CD4-positive, alpha-beta T cell treated with Interleukin-10 for 1 hour (primary cell): ENCODE measurements around the gene GALNT17.

Source experiments
- DNase-seq: peaks from one replicate; pipeline ENCODE4 v3.0.0-alpha.2; 2020

Gene GALNT17

DNA sequence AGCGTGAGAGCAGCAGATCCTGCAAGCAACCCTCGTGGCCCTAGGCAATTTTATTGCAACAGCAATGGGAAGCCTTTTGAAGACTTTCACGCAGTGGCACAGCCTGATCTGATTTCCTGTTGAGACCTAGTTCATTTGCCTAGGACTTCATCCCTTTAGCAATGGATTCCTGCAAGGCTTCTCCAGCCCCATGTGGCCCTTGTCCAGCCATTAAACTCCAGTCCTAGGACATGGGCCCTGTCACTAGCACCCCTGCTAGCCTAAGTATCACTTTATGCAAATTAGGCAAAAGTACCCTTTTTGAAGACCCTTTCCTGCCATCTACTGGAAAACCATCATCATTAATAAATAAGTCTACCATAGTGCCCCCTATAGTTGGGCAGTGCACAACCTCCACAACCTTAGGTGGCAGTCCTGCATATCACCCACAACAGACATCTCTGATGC is 379.4 kb downstream of the GALNT17 start:
- no peak for DNase-seq

DNA sequence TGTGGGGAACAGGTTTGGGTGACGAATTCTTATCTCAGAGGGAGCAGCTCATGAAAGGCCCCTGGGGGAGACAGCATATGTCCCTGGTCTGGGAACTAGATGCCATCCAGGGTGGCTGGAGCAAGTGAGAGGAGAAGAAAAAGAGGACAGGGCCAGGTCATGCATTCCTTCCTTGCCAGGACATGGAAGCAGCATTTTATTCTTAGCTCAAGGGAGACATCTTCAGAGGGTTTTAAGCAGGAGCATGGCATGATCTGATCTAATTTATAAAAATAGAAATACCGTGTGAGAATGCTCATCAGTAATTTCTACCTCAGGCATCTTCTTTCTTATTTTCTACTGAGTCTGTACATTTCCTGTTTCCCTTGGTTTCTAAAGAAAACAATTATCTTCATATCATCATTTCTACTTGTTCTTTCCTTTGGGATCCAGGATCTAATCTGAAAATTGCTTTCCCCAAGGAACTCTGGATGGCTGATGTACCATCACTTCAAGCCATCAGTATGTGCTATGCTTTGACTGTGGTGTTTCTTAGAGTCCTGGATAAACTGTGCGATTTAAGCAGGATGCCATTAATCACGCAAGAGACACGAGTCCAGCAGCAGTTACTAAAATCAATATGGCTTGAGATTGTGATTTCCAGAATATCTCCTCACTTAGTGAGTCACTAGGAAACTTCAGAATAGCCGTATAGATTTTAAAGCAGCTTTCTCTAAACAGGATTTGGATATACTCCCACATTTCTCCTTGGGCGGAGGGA is 386.2 kb downstream of the GALNT17 start:
- no peak for DNase-seq

DNA sequence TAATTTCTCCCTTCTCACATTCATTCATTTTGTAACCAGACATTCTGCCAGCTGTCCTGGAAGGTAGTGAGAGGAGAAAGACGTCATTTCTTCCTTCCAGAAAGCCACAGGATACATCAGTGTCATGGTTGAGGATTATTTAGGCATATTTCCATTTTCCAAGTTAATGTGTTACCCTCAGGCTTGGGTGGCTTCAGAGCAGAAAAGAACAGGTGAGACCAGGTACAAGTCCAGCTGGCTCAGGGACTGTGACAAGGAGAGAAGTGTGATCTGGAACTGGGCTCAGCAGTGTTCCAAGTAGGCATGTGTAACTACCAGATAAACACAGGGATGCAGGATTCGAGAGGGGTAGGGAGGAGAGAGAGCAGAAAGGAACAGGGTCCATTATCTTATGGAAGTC is 386.9 kb downstream of the GALNT17 start:
- DNase-seq = no peak

DNA sequence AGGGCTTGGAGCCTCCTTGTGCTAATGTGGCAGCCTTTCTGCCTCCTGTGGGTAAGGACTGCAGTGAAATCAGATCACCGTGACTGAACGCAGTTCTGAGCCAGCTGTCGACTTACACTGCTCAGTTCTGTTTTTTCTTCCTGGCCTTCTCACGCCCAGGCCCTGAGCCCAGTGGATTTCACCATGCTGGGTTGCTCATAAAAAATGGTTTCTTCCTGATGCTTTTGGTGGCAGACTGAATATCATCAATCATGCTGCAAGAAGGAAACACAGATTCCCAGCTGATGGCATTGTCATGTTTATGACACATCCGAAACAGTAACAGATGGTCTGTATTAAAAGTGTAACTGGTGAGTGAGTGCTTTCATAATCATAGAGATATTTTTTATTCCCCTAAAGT is 389.6 kb downstream of the GALNT17 start:
- DNase-seq = no peak

DNA sequence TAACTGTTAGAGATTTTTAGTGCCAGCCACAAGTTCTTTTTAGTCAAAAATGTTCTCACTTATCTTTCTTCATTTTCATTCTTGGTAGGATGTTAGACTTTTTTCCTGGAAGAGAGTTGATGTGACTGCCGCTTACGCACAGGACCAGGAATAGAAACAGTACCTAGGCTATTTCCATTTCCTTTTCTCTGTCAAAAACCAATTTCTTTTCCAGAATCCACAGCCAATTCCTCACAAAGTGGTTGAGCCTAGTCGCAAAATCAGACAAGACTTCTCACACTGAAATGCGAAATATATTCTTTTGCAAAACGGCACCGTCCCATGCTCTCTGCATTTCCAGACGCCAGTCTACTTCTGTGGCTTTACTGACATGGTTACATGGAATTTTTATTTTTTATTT is 394.2 kb downstream of the GALNT17 start:
- no peak for DNase-seq

DNA sequence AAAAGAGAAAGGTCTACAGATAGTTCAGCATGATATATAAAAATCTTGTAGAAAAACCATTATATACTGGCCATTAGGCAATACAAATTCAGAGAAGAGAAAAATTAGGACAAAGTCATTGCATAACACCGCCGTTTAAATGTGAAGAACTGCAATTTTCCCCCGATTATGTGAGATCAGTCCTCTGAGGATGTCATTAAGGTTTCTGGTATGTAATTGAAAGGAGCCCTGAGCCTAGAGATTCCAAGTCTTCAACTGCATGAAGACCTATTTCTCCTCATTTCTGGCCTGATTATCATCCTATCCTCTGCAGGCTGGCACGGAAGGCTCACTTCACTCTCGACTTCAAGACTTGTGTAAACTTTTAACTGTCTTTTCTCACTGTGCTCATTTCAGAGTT is 395.3 kb downstream of the GALNT17 start:
- DNase-seq = no peak

DNA sequence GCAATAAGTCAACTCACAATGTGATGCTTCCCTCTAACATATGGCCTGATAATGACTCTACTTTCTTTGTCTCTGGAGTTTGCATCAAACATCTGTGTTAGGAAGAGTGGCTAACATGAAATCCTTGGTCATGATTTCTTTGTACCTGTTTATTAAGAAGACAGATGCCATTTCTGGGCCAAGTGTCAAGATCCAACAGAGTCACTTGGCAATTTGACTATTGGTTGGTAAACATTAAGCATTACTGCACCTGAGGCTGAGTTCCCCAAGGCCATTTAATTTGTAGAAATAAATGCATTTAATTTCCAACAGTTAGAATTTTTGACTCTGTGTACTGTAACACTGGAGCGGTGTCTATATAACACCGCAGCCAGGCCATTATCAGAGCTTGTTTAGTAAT is 403.7 kb downstream of the GALNT17 start:
- no peak for DNase-seq

DNA sequence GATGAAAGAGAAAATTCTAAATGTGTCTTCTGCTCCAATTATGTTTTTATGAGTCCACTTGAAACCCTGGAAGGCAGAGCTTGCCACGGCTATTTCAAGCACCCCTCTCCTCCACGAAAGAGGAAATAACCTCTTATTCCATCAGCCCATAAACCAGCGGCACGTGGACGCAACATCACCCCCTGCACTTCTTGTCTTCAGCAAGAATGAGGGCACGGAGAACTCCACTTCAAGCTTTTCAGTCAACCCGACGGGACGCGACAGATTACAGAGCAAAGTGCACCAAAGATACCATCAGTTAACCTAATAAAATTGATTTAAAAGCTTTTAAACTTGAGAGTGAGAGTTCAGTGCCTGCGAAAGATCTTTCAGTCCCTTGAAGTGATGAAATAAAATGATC is 406.3 kb downstream of the GALNT17 start:
- no peak for DNase-seq

DNA sequence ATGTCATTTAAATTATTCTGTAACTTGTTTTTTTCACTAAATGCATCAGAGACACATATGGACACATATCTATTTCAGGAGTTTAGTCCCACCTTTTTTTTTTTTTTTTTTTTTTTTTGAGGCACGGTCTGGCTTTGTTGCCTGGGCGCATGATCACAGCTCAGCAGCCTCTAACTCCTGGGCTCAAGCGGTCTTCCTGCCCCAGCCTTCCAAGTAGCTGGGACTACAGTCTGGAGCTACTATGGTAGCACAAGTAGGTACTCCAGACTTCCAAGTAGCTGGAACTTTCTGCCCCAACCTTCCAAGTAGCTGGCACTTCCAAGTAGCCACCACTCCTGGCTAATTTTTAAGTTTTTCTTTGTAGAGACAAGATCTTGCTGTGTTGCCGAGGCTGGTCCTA is 407.7 kb downstream of the GALNT17 start:
- DNase-seq = no peak

DNA sequence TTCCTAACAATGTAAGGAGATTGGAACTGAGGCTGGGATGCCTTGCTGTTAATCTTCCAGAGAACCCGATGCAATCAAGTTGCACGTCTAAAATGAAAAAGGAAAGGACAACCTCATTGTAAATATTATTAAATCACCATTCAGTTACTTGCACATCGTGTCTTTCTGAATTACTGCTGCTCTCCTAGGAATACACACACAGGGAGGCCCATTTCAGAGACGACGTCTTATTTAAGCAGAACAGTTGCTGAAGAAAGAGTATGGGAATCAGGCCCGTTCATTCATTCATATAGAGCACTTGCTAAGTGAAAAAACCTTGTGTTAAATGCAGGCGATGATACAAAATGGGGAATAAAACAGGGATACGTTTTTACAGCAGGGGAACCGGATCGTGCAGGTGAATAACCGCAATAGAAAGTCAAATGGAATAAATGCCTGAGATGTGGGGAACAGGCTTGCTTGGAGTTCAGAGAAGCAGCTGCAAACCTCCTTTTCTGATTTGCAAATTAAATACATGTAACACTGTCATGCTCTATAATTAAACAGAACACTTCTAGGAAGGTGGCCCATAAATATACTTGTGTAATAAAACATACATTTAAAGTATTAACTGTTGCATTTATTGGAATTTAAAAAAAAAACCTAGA is 409.9 kb downstream of the GALNT17 start:
- no peak for DNase-seq

DNA sequence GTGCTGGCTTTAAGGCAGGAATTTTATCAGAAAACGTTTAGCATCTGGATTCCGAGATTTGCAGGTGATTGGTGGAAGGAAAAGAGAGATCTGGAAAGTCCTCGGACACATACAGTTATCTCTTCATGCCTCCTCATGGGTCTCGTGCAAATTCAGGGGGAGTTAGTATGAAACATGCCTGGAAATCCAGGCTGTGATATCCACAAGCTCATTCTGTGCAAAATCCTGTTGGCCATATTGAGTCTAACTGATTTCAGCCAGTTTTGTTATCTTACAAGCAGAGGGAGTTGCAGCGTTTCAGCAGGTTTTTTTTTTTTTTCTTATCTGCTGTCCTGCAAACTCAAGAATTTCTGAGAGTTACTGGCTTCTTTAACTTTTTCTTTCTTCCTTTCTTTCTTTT is 411.5 kb downstream of the GALNT17 start:
- DNase-seq = no peak

DNA sequence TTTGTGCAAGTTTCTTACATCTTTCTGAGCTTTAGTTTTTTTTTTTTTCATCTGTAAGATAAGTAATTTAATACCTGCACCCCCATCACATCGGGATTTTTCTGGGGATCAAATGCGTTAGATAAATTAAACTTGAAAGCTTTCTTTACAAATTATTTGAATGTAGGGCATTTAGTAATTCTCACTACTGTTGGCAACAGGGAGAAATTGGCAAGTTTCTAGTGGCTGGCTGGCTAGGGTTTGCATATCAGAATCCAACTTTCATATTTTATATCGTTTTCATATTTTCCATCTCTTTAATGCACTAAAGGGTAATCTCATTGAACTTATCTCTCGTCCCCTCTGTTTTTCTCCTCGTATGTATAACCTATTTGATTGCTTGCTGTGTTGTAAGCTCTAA is 412.9 kb downstream of the GALNT17 start:
- DNase-seq = no peak

DNA sequence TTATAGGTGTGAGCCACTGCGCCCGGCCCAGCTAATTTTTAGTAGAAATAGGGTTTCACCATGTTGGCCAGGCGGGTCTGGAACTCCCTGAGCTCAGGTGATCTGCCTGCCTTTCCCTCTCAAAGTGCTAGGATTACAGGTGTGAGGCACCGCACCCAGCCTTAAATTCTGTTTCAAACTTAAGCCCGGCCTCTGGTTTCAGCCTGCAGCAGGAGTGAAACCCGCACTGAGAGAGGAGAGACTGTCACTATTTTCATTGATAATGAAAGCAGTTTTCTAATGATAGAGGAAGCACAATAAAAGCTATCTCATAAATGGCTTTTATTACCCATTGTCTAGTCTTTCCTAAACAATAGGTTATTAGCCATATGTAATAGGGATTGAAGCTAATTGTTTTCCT is 415.5 kb downstream of the GALNT17 start:
- DNase-seq = no peak

DNA sequence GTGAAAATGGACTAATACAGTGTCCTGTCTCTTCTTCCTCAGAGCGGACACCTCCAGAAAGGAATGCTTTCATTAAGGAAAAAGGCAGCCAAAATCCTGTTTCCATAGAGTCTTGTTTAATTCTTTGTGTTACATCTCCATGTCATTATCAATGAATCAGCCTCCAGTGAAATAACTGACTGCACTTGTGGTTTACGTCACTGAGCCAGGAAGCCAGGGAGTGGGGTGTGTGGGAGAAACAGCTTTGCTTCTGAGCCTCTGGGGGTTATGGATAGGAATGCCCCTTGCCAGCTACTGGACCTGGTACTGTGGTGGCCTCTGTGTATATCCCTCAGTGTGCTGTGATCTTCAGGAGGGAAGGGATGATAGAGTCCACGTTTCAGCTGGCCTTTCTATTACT is 416.8 kb downstream of the GALNT17 start:
- DNase-seq = no peak

DNA sequence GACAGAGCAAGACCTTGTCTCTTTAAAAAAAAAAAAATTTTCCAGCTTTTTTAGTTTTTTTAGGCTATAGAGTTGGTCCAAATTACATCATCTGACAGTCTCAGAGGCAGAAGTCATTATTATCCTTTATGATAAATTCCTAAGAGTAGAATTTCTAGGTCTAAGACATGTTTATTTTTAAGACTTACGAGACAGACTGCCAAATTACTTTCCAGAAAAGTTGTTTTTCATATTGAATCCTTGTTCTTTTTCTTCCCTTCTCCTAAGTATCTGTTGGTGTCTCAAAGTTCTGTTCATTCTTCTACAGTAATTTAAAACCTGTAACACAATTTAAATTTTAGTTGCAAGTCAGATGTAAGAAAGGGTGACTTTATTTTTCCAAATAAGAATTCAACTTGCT is 421.4 kb downstream of the GALNT17 start:
- DNase-seq = no peak

DNA sequence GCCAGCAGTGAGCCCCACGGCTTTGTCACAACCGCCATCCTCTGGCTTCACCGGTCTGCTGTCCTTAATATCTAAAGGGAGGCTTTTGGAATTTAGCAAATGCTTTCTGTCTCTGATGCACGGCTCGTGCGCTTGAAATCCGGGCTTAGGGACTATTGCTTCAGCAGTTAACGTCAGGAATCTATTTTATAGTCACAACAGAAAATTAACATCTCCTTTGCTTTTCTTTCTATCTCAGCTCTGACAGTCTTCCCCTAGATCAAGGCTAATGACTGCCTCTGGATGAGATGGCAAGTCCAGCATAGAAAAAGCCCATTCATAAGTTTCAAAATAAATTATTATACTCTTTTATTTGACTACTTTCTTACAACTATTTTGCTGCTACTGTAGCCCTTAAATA is 423.8 kb downstream of the GALNT17 start:
- no peak for DNase-seq

DNA sequence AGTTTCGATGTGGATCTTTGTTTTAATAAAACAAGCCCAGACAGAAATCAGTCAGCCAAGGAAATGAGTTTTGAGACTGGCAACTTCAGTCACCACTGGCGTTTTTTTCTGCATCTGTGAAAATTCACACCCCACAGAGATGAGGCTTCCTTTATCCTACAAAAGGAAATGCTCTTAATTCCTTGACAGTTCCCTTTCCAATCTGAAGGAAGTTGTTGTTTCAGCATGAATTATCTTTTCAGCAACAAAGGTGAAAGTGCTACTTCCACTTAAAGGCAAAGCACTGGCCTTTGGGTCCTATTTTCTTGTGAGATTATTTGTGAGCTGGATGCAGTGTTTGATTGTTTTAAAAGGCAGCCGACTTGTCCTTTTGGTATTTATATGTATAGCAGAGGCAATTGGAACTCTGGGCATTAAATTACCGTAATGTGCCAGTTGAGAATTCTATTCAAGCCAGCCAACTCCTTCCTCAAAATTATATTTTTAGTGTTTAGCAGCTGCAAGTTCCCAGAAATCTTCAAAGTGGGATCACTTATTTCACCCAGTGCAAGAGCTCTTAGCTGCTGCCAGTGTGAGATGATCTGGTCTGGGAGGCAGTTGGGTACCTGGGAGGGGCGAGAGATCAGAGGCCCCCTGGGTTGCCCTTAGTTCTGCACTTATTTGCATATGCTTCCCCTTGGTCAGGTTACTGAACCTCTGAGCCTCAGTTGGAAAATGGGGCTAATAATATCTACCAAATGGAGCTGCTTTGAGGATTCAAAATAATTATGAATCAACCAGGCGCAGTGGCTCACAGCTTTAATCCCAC is 427.1 kb downstream of the GALNT17 start:
- no peak for DNase-seq

DNA sequence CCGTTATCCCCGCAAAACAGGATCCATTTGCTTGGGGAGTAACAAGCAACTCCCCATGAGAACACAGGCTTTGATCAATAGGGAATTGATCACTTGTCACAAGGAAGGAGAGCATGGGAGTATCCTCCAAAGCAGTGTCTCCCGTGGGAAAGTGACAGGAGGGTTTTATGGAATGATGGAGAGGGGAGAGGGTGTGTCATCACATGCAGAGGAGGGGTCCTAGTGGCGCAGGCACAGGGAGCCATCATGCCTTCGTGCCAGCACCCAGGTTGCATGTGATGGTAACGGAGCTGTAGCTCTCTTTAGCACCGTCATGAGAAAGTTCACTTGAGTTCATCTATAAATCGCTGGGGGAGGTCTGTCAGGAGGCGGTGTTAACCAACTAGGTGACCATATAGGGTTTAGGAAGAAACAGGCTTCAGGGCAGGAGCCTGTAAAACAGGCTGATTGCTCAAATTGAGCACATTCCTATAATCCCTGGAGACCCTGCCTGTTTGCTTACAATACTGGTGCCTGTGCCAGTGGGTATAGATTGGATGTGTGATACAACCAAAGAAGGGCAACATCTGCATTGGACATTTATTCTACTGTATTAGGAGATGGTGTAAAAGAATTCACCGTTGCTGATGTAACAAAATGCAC is 428.5 kb downstream of the GALNT17 start:
- no peak for DNase-seq

DNA sequence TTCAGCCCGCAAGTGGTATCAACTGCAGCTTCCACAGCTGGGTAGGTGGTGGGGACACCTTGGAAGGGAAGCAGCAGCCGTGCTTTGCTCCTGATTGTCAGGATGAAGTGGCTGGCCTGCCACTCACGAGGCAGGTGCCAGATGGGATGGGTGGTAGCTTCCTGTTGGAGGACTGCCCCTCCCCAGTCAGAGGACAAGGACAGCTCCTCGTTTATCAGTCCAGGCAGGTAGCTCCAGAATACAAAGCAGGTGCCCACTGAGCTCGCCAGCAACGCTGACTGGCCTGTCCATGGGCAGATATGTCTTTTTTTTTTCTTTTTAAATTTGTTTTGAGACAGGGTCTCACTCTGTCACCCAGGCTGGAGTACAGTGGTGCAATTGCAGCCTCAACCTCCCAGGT is 431.3 kb downstream of the GALNT17 start:
- no peak for DNase-seq

DNA sequence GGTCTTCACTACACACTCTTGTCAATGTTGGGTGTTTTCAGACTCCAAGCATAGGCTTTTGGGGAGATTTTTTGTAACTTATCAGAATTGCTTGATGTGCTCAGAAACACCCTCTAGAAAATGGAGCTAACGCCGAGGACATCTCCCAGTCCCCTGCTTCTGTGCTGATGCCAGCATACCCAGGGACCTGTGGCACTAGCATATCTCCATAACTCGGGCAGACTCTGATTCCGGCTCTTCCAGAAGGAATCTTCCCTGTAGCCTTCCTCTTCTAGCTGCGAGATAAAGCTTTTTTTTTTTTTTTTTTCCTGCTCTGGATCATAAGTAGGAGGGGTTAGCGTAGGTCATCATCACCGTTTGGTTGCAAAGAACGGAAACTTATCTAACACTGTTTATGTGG is 434.4 kb downstream of the GALNT17 start:
- DNase-seq = no peak

DNA sequence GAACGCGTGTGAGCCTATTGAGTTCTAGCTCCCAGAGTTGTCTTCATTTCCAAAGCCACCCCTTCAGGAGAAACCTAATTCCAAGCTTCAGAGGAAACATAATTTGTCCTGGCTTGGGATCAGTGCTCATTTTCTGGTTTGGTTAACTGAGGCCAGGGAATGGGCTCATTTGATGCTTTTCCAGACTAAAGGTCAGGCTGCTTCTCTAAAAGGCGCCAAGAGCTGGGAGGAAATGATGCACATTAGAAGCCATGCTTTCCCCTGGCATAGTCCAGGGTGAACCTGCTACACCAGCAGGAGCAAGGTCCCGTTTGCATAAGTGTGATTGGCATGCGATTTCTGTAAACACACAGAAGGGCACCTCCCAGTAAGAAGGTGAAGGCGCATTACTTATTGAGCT is 435.0 kb downstream of the GALNT17 start:
- no peak for DNase-seq

DNA sequence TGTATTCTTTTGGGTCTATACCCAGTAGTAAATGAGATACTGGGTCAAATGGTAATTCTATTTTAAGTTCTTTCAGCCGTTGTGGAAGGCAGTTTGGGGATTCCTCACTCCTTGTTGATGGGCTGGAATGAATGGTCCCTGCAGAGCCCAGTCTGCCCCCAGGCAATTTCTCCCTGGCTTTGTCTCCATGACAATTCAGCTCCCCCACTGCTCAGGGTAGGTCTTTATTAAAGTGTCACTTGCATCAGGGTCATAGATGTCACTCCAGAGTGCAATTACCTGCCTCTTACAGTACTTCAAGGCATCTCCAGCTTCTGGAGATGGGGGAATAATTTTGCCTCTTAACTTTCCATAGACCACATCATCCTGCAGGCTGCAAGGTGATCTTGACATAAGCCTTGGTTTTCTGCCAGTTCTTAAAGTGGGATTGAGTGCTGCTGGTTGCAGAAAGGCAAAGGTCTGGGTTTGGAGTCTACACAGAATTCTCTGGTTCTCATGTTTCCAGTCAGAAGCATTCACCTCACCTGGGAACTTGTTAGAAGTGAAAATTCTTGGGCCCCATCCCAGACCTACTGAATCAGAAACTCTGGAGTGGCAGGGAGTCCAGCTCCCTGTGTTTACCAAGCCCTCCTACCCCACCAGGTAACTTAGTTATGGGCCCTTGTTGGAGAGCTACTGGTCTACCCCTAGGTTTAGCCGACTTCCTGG is 442.4 kb downstream of the GALNT17 start:
- DNase-seq = no peak

DNA sequence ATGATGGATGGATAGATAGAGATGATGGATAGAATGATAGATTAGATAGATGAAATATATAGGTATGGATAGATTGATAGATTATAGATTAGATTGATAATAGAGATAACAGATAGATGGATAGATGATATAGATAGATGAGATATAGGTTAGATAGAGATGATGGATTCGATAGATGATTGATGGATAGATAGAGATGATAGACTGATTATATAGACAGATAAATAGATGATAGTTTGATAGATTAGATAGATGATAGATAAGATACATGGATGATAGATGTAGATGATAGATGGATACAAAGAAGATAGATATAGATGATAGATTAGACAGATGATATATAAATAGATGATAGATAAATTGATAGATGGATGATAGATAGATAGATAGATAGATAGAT is 448.1 kb downstream of the GALNT17 start:
- DNase-seq = no peak
